ENCODE results near the gene DNAAF2. TPM values are rescaled to one million over a fixed set of nuclear protein-coding genes. Genes with fewer than 3 reads are reported as not detected.

Gene DNAAF2
- total RNA-seq (1 to 10 TPM; 4.1 to 6.9 (median 4.6) TPM), polyA plus RNA-seq (1 to 10 TPM; 2.9 to 5.3 TPM)
- long read RNA-seq, donor 1, transcript DNAAF2-202 (2 exons, 2,819 nt) = minor isoform, 9 of 30 reads
- long read RNA-seq, donor 1, transcript DNAAF2-201 (3 exons, 2,963 nt) = major isoform, 19 of 30 reads
- long read RNA-seq, donor 1, partial matches to known transcripts = 0 of 30 reads
- long read RNA-seq, donor 1, other reads (novel, unspliced or antisense) = 2 of 30 reads
- long read RNA-seq, donor 2, transcript DNAAF2-201 (3 exons, 2,963 nt) = major isoform, 23 of 31 reads
- long read RNA-seq, donor 2, partial matches to known transcripts = 0 of 31 reads
- long read RNA-seq, donor 2, other reads (novel, unspliced or antisense) = 4 of 31 reads
- long read RNA-seq, donor 3, transcript DNAAF2-202 (2 exons, 2,819 nt) = minor isoform, 21 of 63 reads
- long read RNA-seq, donor 3, transcript DNAAF2-201 (3 exons, 2,963 nt) = major isoform, 36 of 63 reads
- long read RNA-seq, donor 3, partial matches to known transcripts = 0 of 63 reads
- long read RNA-seq, donor 3, other reads (novel, unspliced or antisense) = 6 of 63 reads

- peak; percentile 50 to 72 (median 54) for ATAC-seq
Observed at GRCh38 chr14:49634547-49635334, at the start of gene DNAAF2. Gene DNAAF2, minus strand, starts transcription at chr14:49635244. Its CDS starts 95 bp downstream, at chr14:49635149.

GRCh38 chr14:49679271-49679670 lies 44.2 kb upstream of the DNAAF2 start:
- intact Hi-C loops (cut with DNase I) = no loop called here
- H3K4me3 ChIP-seq = no peak overlapping the region
- WGBS, 2 donors = 87 to 90% methylated on average over 2 of the region's 2 CpGs

More at GRCh38 chr14:49634547-49635334, at the start of gene DNAAF2:
- Histone ChIP-seq H3K9me3 (no peaks in the 10 kb centered on the region), H3K27ac (peak within 1 kb of the TSS; percentile 84 to 99 (median 96)), H3K4me1 (peaks cover 8 to 65% (median 43%) of the 10 kb centered on the region in 9 donors), H3K4me3 (peak within 1 kb of the TSS; percentile 69 to 98 (median 88)), H3K36me3 (peaks cover 0 to 34% (median 0%) of the 10 kb centered on the region in 9 donors), H3K27me3 (no peaks in the 10 kb centered on the region)
- intact Hi-C loops (cut with DNase I) = loop anchor here (2.0 to 10.0 kb wide), 12 partner anchors 50 to 230 kb away; partner anchors contain the start of genes KLHDC1 (in 6 of the 10), KLHDC2 (in 6 of the 10), POLE2 (in 3 of the 10) and NEMF (in 1 of the 10)
- peak; percentile 59 to 62 for DNase-seq
- WGBS, 2 donors = 0% methylated on average over 78 to 80 of the region's 80 CpGs
- TF ChIP-seq, protein P1, sequence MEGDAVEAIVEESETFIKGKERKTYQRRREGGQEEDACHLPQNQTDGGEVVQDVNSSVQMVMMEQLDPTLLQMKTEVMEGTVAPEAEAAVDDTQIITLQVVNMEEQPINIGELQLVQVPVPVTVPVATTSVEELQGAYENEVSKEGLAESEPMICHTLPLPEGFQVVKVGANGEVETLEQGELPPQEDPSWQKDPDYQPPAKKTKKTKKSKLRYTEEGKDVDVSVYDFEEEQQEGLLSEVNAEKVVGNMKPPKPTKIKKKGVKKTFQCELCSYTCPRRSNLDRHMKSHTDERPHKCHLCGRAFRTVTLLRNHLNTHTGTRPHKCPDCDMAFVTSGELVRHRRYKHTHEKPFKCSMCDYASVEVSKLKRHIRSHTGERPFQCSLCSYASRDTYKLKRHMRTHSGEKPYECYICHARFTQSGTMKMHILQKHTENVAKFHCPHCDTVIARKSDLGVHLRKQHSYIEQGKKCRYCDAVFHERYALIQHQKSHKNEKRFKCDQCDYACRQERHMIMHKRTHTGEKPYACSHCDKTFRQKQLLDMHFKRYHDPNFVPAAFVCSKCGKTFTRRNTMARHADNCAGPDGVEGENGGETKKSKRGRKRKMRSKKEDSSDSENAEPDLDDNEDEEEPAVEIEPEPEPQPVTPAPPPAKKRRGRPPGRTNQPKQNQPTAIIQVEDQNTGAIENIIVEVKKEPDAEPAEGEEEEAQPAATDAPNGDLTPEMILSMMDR (IDR thresholded peaks at IDR 0.05) = peak in 1 of 9 donors; percentile 5

DNA sequence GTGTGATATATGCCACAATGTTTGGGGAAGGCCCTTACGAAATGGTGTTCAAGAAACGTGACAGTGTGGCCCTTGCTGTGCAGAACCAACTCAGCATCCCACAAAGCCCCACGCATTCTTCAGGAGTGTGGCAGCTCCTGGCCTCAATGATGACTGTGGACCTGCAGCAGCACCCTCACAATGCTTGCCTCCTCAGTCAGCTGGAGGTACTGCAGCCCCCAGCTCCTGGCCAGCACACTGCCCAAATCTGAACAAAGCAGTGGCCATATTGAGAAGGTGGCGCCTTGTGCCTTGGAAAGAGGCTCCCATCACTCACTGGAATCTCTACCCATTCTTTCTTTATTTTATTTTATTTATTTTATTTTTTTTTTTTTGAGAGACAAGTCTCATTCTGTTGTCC lies 42.6 kb upstream of the DNAAF2 start:
- intact Hi-C loops (cut with DNase I) = no loop called here
- ATAC-seq (no peak), DNase-seq (no peak)
- Histone ChIP-seq H3K4me3 (no peak overlapping the region), H3K36me3 (peaks cover 0 to 7% (median 0%) of the 10 kb centered on the region in 9 donors), H3K27me3 (no peaks in the 10 kb centered on the region), H3K9me3 (no peaks in the 10 kb centered on the region), H3K4me1 (no peaks in the 10 kb centered on the region), H3K27ac (no peak overlapping the region)
- WGBS, 2 donors = 94 to 99% methylated on average over 4 of the region's 4 CpGs
- TF ChIP-seq, protein P1 (IDR thresholded peaks at IDR 0.05) = no peak

More at GRCh38 chr14:49679271-49679670, 44.2 kb upstream of the DNAAF2 start:
- no peak overlapping the region for H3K27ac ChIP-seq
- peaks cover 0 to 7% (median 0%) of the 10 kb centered on the region in 9 donors for H3K36me3 ChIP-seq
- no peaks in the 10 kb centered on the region for H3K4me1 ChIP-seq
- TF ChIP-seq, protein P1 (IDR thresholded peaks at IDR 0.05) = no peak
- H3K27me3 ChIP-seq = no peaks in the 10 kb centered on the region
- no peak for ATAC-seq
- H3K9me3 ChIP-seq = no peaks in the 10 kb centered on the region
- no peak for DNase-seq

GRCh38 chr14:49673586-49673985 lies 38.5 kb upstream of the DNAAF2 start:
- TF ChIP-seq, protein P1 (IDR thresholded peaks at IDR 0.05) = no peak

More at GRCh38 chr14:49673586-49673985, 38.5 kb upstream of the DNAAF2 start:
- peaks cover 0 to 6% (median 0%) of the 10 kb centered on the region in 9 donors for H3K36me3 ChIP-seq
- no peaks in the 10 kb centered on the region for H3K4me1 ChIP-seq
- no peaks in the 10 kb centered on the region for H3K9me3 ChIP-seq
- no peak for ATAC-seq
- 95 to 97% methylated on average over 2 of the region's 2 CpGs for WGBS, 2 donors
- no peaks in the 10 kb centered on the region for H3K27me3 ChIP-seq
- H3K4me3 ChIP-seq = no peak overlapping the region
- DNase-seq = no peak
- H3K27ac ChIP-seq = no peak overlapping the region
- intact Hi-C loops (cut with DNase I) = no loop called here
